Right hindlimb (tissue), 1 donor: ENCODE measurements around the gene BLCAP.
"Not testable (repeated sequence)": the region's sequence is repeated elsewhere in the genome, so short reads cannot be mapped to it uniquely, and the experiment has no call there.

ENCODE experiments used
- DNase-seq: peaks from one replicate; pipeline ENCODE4 v3.0.0-alpha.2; 2018

Gene BLCAP

GRCh38 chr20:37479925-37480691, 47.6 kb downstream of the BLCAP start:
- DNase-seq, result no peak

- no peak for DNase-seq
Measured at GRCh38 chr20:37479266-37479665, 48.4 kb downstream of the BLCAP start.

- DNase-seq, result no peak
Measured at GRCh38 chr20:37477041-37477440, 50.6 kb downstream of the BLCAP start.

- DNase-seq, result no peak
Measured at GRCh38 chr20:37475252-37475651, 52.4 kb downstream of the BLCAP start.

GRCh38 chr20:37474386-37474785, 53.3 kb downstream of the BLCAP start:
- no peak for DNase-seq

GRCh38 chr20:37473249-37474000, 54.3 kb downstream of the BLCAP start:
- no peak for DNase-seq

- DNase-seq, result not testable (repeated sequence)
Measured at GRCh38 chr20:37472435-37472834, 55.2 kb downstream of the BLCAP start.

- no peak for DNase-seq
Measured at GRCh38 chr20:37471741-37472235, 55.9 kb downstream of the BLCAP start.

GRCh38 chr20:37470190-37470589, 57.5 kb downstream of the BLCAP start:
- DNase-seq, result not testable (repeated sequence)

- DNase-seq, result no peak
Measured at GRCh38 chr20:37469531-37469930, 58.1 kb downstream of the BLCAP start.

GRCh38 chr20:37468886-37469285, 58.8 kb downstream of the BLCAP start:
- DNase-seq, result no peak
